HK-2 (cell line): ENCODE data around the gene HLX.

Experiments
- DNase-seq: peaks from one replicate; pipeline ENCODE4 v3.0.0-alpha.2; 2018; ENCODE audit not compliant: unreplicated experiment

Gene HLX

GRCh38 chr1:220879076-220879508, at the start of gene HLX:
HLX (plus strand) TSS chr1:220879443; CDS start chr1:220879858, 415 bp downstream.
- peak; percentile 79 for DNase-seq

- DNase-seq: no peak
Observed at GRCh38 chr1:220833436-220833835, 45.8 kb upstream of the HLX start.

- no peak for DNase-seq
Observed at GRCh38 chr1:220834155-220834870, 44.9 kb upstream of the HLX start.

- DNase-seq: no peak
Observed at GRCh38 chr1:220838578-220838977, 40.7 kb upstream of the HLX start.

- no peak for DNase-seq
Observed at GRCh38 chr1:220839474-220839873, 39.8 kb upstream of the HLX start.

GRCh38 chr1:220841293-220841692, 38.0 kb upstream of the HLX start:
- DNase-seq: no peak

- DNase-seq: no peak
Observed at GRCh38 chr1:220843481-220844011, 35.7 kb upstream of the HLX start.

- DNase-seq: no peak
Observed at GRCh38 chr1:220852408-220852807, 26.8 kb upstream of the HLX start.

GRCh38 chr1:220872296-220872695, 6.9 kb upstream of the HLX start:
- no peak for DNase-seq

GRCh38 chr1:220873087-220873486, 6.2 kb upstream of the HLX start:
- DNase-seq: no peak

GRCh38 chr1:220873868-220874655, 5.2 kb upstream of the HLX start:
- peak; percentile 22 for DNase-seq

- no peak for DNase-seq
Observed at GRCh38 chr1:220875260-220875659, 4.0 kb upstream of the HLX start.

GRCh38 chr1:220876511-220877376, 2.5 kb upstream of the HLX start:
- no peak for DNase-seq

- DNase-seq: no peak
Observed at GRCh38 chr1:220877377-220878095, 1.7 kb upstream of the HLX start.

GRCh38 chr1:220878191-220879075, 810 bp upstream of the HLX start:
- no peak for DNase-seq

- DNase-seq: peak; percentile 61
Observed at GRCh38 chr1:220879509-220880361, 492 bp downstream of the HLX start.

GRCh38 chr1:220880362-220880670, 1.1 kb downstream of the HLX start:
- no peak for DNase-seq

GRCh38 chr1:220880726-220881506, 1.7 kb downstream of the HLX start:
- DNase-seq: no peak
